ENCODE results near the gene TOX2. TPM values are rescaled to one million over a fixed set of nuclear protein-coding genes. Genes with fewer than 3 reads are reported as not detected.

Gene TOX2
- total RNA-seq, 1 experiment from 2014 or later = 1.7 TPM

- no peak overlapping the region for H4K5ac ChIP-seq (ENCODE audit: insufficient read length, low read depth, low read length)
- no peak overlapping the region for H2AK5ac ChIP-seq (ENCODE audit: insufficient read length, low read length)
- H4K20me1 ChIP-seq (ENCODE audit: control insufficient read depth, insufficient read depth, insufficient read length) = no peaks in the 10 kb centered on the region
- H3K4me1 ChIP-seq (ENCODE audit: insufficient read depth, low read length) = 0 out of 2 replicates have a peak, but pooled peaks cover 3% of the 10 kb centered on the region
- H3K4me2 ChIP-seq (ENCODE audit: insufficient read depth, insufficient read length, low read length) = no peak overlapping the region
- H3K9ac ChIP-seq (ENCODE audit: extremely low read depth, insufficient read length, low read length) = no peak overlapping the region
- TF ChIP-seq CTCF (conservative IDR thresholded peaks at IDR 0.05) = no peak
- no peaks in the 10 kb centered on the region for H3K23me2 ChIP-seq (ENCODE audit: insufficient read length, low read depth, low read length, poor library complexity, severe bottlenecking)
- H2BK12ac ChIP-seq (ENCODE audit: insufficient read length, low read depth, low read length) = no peak overlapping the region
- H2BK5ac ChIP-seq (ENCODE audit: insufficient read length, low read length) = no peak overlapping the region
- H3K27ac Mint-ChIP-seq = no peak overlapping the region
- H3K18ac ChIP-seq (ENCODE audit: insufficient read length, low read depth, low read length) = no peak overlapping the region
- no peaks in the 10 kb centered on the region for H3K79me1 ChIP-seq (ENCODE audit: insufficient read depth, low read depth, low read length, poor library complexity, severe bottlenecking)
- H3K79me2 ChIP-seq (ENCODE audit: insufficient read depth, low read length) = no peaks in the 10 kb centered on the region
- no peak overlapping the region for H4K91ac ChIP-seq (ENCODE audit: insufficient read length, low read depth, low read length)
- WGBS (ENCODE audit: extremely low coverage, insufficient read length, low lambda C conversion rate) = no CpG with 5 or more reads among the region's 2 CpGs
- no peak overlapping the region for H2BK20ac ChIP-seq (ENCODE audit: low read depth, low read length, poor library complexity, severe bottlenecking)
- no peak for DNase-seq
- H4K8ac ChIP-seq (replicated peaks; ENCODE audit: insufficient read length, low read depth, low read length) = no peak overlapping the region
- H3K4me1 Mint-ChIP-seq = peaks cover 16 to 29% of the 10 kb centered on the region in 2 experiments
- H3K14ac ChIP-seq (ENCODE audit: insufficient read depth, low read length) = no peak overlapping the region
- no peak overlapping the region for H3K27ac ChIP-seq (ENCODE audit: insufficient read length, low read depth, low read length)
- no peak overlapping the region for H2BK120ac ChIP-seq (ENCODE audit: low read depth, low read length, poor library complexity, severe bottlenecking)
- no peak overlapping the region for H2BK15ac ChIP-seq (ENCODE audit: low read depth, low read length)
- no peak overlapping the region for H3K23ac ChIP-seq (ENCODE audit: insufficient read length, low read depth, low read length)
- no peak overlapping the region for H2AFZ ChIP-seq (ENCODE audit: low read length)
- H3K4ac ChIP-seq (ENCODE audit: low read depth, low read length) = no peak overlapping the region
- no peaks in the 10 kb centered on the region for H3K27me3 ChIP-seq (ENCODE audit: insufficient read depth, low read length)
- H3K27me3 Mint-ChIP-seq (ENCODE audit: low read depth) = peaks cover 2% of the 10 kb centered on the region
- no peak overlapping the region for H3K56ac ChIP-seq (ENCODE audit: insufficient read length, low read depth, low read length)
- H3K36me3 Mint-ChIP-seq (ENCODE audit: insufficient read depth in 1 of 3, low read depth in 3 of 3) = no peaks in the 10 kb centered on the region
- no peaks in the 10 kb centered on the region for H3K9me3 Mint-ChIP-seq
- no peak overlapping the region for H3K4me3 Mint-ChIP-seq
- no peak overlapping the region for H3T11ph ChIP-seq (ENCODE audit: low read length)
- no peaks in the 10 kb centered on the region for H3K9me3 ChIP-seq (ENCODE audit: control insufficient read depth, low read depth, low read length)
Measured at GRCh38 chr20:44022464-44022863, 107.8 kb downstream of the TOX2 start.
